Stimulated activated CD4-positive, alpha-beta T cell treated with anti-CD3 and anti-CD28 coated beads, Interleukin-1b, Interleukin-23, amount 100 ng/mL, for 4 hours (primary cell): Measurements from ENCODE around the gene LRG1.
"Not testable (repeated sequence)": the region's sequence is repeated elsewhere in the genome, so short reads cannot be mapped to it uniquely, and the experiment has no call there.

Experiments used
- DNase-seq, 2 donors: peaks; one replicate each; pipeline ENCODE4 v3.0.0-alpha.2; 2020; ENCODE audit warnings: low read depth in 2 of 2

Gene LRG1

DNA sequence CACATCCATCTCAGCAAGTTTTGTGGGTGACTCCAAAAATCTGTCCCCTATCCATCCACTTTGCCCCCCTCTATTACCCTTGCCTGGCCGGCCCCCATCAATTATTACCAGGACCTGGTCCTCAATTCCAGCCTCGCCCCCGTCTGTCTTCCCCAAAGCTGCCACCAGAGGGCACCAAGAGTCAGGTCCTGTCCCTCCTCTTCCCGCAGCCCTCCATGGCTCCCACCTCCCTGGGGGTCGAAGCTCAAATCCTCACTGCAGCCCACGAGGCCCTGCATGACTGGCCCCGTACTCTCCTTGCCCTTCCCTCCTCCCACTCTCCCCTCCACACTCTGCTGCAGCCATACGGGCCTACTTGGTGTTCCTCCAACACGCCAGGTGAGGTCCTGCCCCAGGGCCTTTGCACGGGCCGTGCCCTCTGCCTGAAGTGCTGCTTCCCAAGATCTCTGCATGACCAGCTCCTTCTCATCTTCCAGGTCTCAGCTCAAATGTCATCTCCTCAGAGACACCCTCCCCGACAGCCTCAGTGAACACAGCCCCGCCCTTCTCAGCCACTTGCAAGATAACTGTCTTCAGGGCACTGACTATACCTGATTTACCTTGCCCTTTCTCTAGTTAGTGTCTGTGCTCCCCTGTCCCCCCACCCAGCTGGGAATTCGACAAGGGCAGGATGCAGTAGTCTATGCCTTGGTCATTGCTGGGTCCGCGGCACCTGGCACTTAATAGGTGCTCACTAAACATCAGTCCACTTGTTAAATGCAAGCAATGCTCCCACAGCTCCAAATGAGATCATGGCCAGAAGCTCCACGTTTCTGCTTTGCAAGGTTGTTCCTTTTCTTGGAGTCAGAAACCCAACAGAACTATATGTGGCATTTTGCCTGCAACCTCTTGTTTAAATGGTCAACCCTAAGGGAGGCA lies 36.4 kb upstream of the LRG1 start:
- DNase-seq, result peak; percentile 59 to 66

DNA sequence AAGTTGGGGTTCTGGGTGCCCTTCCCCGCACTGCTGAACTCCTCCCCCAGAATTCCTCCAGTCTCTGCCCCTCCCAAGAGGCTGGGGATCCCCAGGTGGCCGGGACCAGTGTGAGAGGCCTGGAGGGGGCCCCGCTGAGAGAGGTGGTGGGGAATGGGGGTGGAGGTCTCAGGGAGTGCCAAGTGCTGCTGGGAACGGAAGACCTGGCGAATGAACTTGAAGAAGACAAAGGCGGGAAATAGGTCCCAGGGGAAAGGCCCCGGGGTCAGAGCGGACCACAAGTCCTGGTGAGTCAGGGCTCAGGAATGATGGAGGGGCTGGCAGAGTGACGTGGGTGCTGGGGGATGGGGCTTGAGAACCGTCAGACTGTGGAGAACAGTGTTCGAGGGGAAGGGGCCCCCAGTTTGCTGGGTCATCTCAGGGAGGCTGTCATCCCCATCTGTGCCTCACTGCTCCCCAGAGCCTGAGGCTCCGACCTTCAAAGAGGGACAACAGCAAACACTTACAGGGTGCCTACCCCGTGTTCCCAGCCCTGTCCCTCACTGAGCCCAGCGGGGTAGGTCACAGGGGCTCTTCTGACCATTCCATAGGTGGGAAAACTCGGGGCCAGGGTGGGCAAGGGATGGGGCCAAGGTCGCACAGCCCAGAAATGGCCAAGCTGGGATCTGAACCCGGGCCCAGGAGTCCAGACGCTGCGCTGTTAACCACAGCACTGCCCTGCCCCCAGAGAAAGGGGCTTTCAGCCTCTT lies 35.6 kb upstream of the LRG1 start:
- no peak for DNase-seq

DNA sequence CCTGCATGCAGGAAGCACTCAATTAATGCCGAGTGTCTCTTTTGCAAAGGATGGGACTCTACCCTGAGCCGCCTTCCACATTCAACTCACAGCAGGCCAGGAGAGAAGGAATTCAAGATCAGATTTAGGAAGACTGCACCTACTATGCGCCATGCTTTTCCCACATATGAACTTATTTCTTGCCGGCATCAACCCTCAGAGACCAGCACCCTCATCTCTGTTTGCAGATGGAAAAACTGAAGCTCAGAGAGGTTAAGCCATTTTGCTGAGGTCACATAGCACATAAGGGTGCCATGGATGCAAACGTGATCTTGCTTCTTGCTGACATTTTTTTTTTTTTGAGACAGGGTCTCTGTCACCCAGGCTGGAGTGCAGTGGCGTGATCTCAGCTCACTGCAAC lies 33.8 kb upstream of the LRG1 start:
- no peak for DNase-seq

DNA sequence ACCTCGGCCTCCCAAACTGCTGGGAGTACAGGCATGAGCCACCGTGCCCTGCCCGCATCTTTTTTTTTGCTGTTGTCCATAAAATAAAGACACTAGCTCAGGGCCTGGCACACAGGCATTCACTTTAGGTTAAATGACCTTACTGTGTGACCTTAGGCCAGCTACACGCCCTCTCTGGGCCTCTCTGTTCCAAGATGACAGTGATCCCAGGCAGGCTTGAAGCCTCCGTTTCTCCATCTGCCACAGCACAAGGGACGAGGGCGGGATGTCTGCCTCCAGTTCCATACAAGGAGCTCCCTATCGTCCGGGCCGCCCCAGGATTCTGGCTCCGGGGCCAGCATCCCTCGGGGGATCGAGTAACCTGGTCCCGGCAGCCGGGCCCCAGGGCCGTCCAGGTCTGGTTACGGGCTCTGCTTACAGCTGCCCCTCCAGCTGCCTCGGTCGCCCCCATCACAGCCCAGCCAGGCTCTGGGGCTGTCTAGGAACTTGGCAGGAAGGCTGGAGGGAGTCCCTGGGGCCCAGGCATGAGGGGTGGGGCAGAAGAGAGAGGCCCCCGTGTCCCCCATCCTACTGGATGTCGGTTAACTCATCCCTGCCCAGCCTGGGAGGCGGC lies 31.6 kb upstream of the LRG1 start:
- DNase-seq, result no peak

DNA sequence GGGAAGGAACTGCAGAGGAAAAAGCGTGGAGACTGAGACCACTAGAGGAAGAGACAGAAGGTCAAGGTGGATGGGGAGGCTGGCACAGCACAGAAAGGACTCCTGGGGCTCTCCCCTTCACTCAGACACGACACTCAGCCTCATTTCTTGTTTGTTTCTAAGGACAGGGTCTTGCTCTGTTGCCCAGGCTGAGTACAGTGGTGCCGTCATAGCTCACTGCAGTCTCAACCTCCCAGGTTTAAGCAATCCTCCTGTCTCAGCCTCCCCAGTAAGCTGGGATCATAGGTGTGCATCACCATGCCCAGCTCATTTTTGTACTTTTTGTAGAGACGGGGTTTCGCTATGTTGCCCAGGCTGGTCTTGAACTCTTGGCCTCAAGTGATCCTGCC lies 31.1 kb upstream of the LRG1 start:
- DNase-seq, result no peak

DNA sequence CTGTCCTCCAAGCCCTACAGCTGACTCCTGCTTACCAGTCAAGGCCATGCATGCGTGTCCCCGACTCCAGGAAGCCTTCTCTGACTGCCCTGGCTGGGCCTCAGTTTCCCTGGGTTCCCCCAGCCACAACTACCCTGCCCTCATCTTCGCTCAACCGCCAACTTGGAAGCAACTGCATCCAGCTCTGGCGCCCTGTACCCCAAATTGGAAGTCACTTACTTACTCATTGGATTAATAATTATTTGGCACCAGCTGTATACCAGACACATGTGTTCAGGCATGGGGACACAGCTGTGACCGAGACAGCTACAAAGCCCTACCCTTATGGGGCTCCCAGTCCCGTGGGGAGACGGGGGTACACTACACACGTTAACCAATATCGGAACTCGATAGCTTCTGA lies 30.6 kb upstream of the LRG1 start:
- DNase-seq, result no peak

DNA sequence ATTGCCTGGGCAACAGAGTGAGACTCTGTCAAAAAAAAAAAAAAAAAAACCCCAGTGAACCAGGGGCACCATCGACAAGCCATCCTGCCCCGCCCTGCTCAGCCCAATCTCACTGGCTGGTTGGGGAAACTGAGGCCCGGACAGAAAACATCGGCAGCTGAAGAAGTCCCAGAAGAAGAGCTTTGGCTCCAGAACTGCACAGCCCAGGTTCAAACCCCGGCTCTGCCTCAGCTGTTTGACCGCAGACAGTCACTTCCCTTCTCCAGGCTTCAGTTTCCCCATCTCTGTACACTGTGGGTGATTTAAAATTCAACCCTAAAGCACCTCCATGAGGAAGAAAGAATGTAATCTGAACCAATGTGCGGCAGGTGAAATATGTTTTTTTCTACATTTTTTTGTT lies 29.1 kb upstream of the LRG1 start:
- no peak for DNase-seq

DNA sequence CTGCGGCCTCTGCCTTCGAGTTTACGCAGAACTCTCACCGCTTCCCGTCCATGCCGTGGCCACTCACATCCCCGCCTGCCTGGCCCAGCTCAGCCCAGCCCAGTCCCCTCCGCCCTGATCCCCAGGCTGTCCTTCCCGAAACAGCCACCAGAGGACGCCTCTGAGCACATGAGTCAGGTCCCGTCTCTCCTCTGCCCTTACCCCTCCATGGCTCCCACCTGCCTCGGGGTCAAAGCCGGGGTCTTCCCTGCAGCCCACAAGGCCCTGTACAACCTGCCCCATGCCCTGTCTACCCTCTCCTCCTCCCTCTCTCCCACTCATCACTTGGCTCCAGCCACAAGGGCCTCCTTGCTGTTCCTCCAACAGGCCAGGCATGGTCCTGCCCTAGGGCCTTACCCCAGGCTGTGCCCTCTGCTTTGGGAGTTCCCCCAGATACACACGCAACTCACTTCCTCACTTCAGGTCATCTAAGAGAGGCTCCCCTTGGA lies 27.8 kb upstream of the LRG1 start:
- peak; percentile 50 to 53 for DNase-seq

DNA sequence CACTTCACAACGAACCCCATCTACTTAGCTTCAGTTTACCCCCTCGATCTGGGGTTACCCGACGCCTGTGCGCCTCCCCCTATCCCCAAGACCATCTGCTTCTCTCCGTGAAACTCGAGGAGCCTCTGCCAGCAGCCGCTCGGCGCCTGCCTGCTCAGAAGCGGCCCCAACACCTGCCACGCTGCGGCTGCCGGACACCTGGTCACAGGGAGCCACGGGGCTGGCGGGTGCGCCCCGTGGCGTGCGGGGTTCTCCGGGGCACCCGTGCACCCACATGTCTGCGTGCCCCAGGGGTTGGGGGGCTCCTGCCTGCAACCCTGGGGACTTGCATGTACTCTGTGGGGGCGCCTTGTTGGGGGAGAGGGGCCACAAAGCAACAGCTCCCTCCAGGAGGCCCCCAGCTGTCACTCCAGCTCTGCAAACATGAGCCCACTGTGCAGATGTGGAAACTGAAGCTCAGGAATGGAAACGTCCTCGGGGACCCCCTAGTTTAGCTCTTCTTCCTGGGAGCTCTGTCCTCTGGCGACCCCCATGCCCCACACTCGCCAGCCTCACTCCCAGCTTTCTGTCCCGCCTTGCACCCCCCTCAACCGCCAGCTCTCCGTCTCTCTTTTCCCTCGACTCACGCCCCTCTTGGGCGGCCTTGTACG lies 26.7 kb upstream of the LRG1 start:
- no peak for DNase-seq

DNA sequence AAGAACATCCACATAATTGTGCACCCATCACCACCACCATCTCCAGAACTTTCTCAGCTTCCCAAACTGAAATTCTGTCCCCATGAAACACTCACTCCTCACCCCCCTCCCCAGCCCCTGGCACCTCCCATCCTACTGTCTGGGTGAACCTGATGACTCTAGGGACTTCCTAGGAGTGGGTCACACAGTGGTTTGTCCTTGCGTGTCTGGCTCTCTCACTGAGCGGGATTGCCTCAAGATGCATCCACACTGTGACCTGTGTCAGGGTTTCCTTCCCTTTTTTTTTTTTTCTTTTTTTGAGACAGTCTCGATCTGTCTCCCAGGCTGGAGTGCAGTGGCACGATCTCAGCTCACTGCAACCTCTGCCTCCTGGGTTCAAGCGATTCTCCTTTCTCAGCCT lies 23.7 kb upstream of the LRG1 start:
- DNase-seq, result not testable (repeated sequence)

DNA sequence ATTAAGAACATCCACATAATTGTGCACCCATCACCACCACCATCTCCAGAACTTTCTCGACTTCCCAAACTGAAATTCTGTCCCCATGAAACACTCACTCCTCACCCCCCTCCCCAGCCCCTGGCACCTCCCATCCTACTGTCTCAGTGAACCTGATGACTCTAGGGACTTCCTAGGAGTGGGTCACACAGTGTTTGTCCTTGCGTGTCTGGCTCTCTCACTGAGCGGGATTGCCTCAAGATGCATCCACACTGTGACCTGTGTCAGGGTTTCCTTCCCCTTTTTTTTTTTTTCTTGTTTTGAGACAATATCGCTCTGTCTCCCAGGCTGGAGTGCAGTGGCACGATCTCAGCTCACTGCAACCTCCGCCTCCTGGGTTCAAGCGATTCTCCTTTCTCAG lies 22.2 kb upstream of the LRG1 start:
- DNase-seq, result not testable (repeated sequence)

DNA sequence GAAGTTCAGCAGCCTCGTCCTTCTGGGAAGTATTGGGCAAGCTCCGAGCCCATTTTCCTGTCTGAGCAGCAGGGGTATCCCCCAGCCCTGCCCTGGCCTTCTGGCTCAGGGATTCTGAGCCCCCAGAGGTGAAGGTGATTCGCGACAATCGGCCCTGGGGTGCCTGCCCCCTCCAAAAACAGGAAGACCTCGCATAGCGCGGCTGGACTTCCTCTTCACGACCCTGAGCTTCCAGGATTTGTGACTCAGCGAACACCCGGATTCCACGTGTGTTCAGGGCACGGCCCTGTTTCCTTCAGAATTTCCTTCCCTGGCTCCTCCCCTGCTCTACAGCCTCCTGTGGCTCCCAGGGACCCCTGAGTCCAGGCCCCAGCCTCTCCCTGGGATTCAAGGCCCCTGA lies 19.7 kb upstream of the LRG1 start, which contains the start of gene SEMA6B:
Gene SEMA6B (minus strand): TSS at position 116 of the 400 bp plus-strand sequence. CDS start 1,227 bp downstream, outside the sequence.
- no peak for DNase-seq

DNA sequence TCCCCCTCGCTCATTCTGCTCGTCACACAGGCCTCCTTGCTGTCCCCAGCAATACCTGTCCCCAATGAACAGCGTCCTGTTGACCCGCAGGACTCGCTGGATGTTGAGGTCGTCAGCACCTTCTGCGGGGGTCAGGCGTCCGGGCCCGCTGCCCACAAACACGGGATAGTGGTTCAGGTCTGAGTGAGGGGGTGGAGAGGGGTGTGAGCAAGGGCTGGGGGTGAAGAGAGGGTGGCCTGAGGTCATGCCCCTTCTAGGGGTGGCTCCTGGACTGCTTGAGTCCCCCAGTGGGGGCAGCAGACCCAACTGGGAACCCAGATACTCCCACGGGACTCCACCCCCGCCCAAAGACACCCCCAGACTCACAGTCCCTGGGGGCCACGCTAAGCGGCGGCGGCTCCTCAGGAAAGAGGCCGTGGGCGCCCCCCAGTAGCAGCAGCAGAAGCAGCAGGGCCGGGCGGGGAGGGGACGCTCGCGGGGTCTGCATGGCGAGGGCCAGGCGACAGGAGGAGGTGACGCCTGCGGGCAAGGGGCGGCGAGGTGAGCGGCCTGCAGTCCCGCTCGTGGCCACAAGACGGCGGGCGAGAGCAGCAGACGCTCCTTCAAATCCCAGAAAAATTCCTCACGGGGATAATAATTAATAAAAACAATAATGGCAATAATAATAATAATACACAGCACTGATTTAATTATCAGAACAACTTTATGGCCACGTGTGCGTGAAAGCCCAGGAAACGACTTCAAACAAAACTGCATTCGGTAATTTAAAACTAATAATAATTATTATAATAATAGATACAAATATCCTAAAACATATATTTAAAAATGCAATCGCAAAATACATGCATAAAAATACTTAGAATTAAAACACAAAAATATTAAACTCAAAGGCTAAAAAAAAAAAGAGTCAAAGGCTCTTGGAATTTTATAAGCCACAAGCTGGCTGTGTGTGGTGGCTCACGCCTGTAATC lies 18.4 kb upstream of the LRG1 start:
- DNase-seq, result peak; percentile 15 to 38

DNA sequence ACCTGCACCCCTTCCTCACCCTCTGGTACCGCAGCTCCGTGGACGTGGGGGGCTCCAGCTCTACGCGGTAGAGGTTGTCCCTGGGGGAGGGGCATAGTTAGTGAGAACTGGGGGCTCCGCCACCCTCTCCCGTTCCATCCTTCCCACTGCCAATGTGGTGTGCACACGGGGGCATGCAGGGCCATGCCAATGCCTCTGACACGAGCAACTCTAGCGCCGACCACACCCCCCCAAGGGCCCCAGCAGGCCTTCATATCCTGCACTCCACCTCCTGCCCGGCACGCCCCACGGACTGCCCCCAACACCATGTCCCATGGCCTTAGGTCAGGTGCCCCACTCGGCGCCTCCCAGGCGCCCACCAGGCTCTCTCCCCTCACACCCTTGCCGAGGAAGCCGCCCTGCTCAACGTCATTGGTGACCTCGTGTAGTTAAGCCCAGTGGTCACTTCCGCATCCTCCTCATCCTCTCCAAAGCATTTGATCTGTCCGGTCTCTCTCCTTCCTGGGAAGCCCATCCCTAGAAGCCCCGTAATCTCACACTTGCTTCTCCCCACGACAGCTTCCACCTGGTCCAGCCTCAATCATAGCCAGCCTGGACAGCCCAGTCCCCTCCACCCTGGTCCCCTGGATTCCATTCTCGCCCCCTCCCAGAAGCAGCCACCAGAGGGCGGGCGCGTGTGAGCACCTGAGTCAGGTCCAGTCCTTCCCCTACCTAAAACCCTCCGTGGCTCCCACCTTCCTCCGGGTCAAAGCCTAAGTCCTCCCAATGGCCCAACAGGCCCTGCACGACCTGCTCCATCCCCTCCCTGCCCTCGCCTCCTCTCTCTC lies 17.5 kb upstream of the LRG1 start:
- DNase-seq, result peak in 1 of 2 donors; percentile 13

DNA sequence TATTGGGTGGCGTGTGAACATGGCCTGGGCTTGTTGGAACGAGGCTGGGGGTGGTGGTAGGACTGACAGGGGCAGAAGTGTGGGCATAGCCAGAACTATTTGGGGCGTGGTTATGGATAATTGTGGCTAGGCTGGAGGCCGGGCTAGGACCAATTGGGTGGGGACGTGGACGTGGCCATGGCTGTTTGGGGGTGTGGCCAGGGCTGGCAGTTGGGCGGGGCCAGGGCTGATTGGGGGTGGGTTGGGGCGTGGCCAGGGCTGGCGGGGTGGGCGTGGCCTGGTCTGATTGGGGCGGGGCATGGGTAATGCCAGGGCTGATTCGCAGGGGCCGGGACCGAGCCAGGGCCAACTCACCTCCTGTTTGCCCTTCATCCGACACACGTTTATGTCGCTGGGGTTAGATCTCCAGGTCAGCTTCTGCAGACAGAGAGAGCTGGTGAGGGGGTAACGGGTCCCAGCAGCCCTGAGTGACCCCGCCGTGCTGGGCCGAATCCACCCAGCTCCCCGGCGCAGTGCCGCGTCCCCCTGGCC lies 16.8 kb upstream of the LRG1 start:
- DNase-seq, result peak in 1 of 2 donors; percentile 20

DNA sequence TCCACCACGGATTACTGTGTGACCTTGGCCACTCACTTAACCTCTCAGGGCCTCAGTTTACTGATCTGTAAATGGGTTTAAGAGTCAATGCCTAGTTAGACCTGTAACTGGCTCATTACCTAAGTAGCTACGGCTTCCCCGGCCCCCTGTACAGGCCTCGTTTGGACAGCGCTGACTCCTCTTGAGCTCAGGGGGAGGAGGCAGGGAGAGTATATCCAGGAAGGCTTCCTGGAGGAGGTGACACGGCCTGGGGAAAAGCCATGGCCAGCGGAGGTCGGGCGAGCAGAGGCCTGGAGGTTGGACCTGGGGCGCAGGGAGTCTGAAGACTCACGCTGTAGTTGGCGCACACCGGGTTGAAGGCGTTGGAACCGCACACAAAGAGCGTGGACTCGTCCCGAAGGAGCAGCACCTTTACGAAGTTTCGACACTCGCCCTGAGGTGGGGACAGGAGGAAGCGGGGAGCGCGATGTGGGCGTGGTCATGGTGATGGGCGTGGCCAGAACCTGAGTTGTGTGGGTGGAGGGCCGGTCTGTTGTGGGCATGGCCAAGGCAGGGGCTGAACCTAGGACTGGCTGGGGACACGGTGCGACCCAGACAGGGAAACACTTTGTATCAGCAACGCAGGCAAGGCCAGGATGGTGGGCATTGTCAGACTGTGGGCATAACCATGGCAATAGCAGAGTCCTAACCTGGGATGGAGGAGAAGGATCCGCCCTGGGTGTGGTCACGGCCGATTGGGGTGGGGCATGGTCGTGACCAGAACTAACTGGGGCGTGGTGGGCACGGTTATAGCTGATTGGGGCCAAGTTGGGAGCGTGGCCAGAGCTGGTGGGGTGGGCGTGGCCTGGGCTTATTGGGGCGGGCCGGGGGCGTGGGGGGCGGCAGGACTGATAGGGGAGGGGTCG lies 16.1 kb upstream of the LRG1 start:
- DNase-seq, result no peak

DNA sequence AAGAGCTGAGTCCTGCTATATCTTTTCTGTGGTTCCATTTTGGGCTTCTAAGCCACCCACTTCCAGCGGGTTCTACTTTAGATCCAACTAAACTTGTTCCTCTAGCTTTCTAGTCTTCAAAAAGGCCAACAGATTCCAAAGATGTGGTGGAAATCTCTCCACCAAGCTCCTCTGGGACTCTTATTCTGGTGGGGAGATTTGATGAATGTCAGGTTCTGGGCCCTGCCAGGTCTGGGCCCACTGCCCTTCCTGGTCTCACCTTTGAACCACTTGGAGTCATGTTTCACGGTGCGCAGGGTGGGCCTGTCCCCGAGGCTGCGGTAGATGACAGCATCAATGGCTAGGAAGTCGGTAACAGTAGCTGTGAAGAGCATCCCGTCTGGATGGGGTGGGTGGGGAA lies 14.9 kb upstream of the LRG1 start:
- DNase-seq, result no peak

DNA sequence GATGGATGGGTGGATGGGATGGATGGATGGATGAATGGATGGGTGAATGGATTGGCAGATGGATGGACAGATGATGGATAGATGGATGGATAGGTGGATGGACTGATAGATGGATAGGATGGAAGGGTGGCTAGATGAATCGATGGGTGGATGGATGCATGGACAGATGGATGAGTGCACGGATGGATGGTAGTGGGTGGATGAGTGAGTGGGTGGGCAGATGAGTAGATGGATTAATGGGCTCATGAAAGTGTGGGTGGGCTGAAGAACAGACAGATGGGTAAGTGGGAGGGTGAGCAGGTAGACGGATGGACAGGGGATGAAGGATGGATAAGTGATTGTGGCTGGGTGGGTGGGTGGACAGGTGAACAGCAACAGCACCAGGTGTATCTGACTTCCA lies 13.9 kb upstream of the LRG1 start:
- no peak for DNase-seq
